ENCODE measurements around the gene PSMD3. TPM values are rescaled to one million over a fixed set of nuclear protein-coding genes. Genes with fewer than 3 reads are reported as not detected.

Gene PSMD3
- total and polyA plus RNA-seq, 2 of the 4 experiments (the other 2 are of a cell fraction): 123 to 155 TPM

DNA sequence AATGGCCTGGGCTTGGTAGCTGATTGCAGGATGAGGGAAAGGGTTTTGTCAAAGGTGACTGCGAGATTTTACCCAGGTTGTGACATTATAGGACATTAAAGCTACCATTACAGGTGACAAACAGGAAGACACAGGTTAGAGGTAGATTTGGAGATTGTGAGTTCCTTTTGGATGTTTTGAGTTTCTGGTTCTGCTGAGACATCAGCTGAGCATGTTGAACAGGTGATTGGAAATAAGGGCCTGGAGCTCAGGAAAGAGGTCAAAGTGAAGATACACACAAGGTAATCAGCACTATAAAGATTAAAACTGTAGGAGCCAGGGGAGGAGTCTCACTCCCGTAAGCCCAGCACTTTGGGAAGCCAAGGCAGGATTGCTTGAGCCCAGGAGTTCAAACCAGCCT lies 11.8 kb upstream of the PSMD3 start:
- DNase-seq (no peak), ATAC-seq (ENCODE audit: low read depth) (no peak)
- peaks cover 59% of the 10 kb centered on the region for H3K27me3 ChIP-seq (ENCODE audit: control insufficient read depth, insufficient read depth, low read length)
- no peak overlapping the region for H3K18ac ChIP-seq (ENCODE audit: low read depth, low read length)
- H3K36me3 ChIP-seq (ENCODE audit: control insufficient read depth, insufficient read depth, low read length): no peaks in the 10 kb centered on the region
- no peak overlapping the region for H2BK15ac ChIP-seq (ENCODE audit: low read depth, low read length)
- no peak overlapping the region for H3K27ac ChIP-seq (ENCODE audit: insufficient read depth, low read length)
- no peak overlapping the region for H3K4me2 ChIP-seq (ENCODE audit: low read depth, low read length)
- H2BK120ac ChIP-seq (ENCODE audit: low read depth, low read length): no peak overlapping the region
- no peak overlapping the region for H2BK5ac ChIP-seq (ENCODE audit: low read depth, low read length, poor library complexity, severe bottlenecking)
- no peak overlapping the region for H2BK20ac ChIP-seq (ENCODE audit: low read depth, low read length)
- no peaks in the 10 kb centered on the region for H3K9me1 ChIP-seq (ENCODE audit: insufficient read depth, low read length)
- H3K14ac ChIP-seq (replicated peaks; ENCODE audit: low read depth, low read length): no peak overlapping the region
- H3K4ac ChIP-seq (ENCODE audit: low read depth, low read length): no peak overlapping the region
- no peak overlapping the region for H2AFZ ChIP-seq (replicated peaks; ENCODE audit: low read length, poor library complexity)
- peak overlapping the region; percentile 43; the same call in 1 of the 2 replicates for H3K23ac ChIP-seq (ENCODE audit: low read depth, low read length)
- TF ChIP-seq, protein P1, sequence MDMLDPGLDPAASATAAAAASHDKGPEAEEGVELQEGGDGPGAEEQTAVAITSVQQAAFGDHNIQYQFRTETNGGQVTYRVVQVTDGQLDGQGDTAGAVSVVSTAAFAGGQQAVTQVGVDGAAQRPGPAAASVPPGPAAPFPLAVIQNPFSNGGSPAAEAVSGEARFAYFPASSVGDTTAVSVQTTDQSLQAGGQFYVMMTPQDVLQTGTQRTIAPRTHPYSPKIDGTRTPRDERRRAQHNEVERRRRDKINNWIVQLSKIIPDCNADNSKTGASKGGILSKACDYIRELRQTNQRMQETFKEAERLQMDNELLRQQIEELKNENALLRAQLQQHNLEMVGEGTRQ (IDR thresholded peaks at IDR 0.05; ENCODE audit: low read depth, low read length): no peak
- TF ChIP-seq RFX5 (IDR thresholded peaks at IDR 0.05; ENCODE audit: low read depth, low read length): no peak
- TF ChIP-seq MXI1 (IDR thresholded peaks at IDR 0.05; ENCODE audit: borderline replicate concordance, low read depth, low read length): no peak
- no peak for TF ChIP-seq MAFK (IDR thresholded peaks at IDR 0.05; ENCODE audit: low read depth, low read length)
- TF ChIP-seq, protein P2, sequence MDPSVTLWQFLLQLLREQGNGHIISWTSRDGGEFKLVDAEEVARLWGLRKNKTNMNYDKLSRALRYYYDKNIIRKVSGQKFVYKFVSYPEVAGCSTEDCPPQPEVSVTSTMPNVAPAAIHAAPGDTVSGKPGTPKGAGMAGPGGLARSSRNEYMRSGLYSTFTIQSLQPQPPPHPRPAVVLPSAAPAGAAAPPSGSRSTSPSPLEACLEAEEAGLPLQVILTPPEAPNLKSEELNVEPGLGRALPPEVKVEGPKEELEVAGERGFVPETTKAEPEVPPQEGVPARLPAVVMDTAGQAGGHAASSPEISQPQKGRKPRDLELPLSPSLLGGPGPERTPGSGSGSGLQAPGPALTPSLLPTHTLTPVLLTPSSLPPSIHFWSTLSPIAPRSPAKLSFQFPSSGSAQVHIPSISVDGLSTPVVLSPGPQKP (IDR thresholded peaks at IDR 0.05; ENCODE audit: borderline replicate concordance, low read depth, low read length): no peak
- TF ChIP-seq RCOR1 (IDR thresholded peaks at IDR 0.05; ENCODE audit: insufficient replicate concordance, low read length): no peak
- TF ChIP-seq RAD21 (IDR thresholded peaks at IDR 0.05; ENCODE audit: low read length): no peak
- TF ChIP-seq BHLHE40 (IDR thresholded peaks at IDR 0.05; ENCODE audit: low read depth, low read length): no peak
- TF ChIP-seq, protein P3, sequence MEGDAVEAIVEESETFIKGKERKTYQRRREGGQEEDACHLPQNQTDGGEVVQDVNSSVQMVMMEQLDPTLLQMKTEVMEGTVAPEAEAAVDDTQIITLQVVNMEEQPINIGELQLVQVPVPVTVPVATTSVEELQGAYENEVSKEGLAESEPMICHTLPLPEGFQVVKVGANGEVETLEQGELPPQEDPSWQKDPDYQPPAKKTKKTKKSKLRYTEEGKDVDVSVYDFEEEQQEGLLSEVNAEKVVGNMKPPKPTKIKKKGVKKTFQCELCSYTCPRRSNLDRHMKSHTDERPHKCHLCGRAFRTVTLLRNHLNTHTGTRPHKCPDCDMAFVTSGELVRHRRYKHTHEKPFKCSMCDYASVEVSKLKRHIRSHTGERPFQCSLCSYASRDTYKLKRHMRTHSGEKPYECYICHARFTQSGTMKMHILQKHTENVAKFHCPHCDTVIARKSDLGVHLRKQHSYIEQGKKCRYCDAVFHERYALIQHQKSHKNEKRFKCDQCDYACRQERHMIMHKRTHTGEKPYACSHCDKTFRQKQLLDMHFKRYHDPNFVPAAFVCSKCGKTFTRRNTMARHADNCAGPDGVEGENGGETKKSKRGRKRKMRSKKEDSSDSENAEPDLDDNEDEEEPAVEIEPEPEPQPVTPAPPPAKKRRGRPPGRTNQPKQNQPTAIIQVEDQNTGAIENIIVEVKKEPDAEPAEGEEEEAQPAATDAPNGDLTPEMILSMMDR (conservative IDR thresholded peaks at IDR 0.05; ENCODE audit: low read depth, low read length): no peak
- TF ChIP-seq SMC3 (IDR thresholded peaks at IDR 0.05; ENCODE audit: low read depth, low read length): no peak
- TF ChIP-seq CHD1 (IDR thresholded peaks at IDR 0.05; ENCODE audit: low read depth, low read length): no peak
- no peak for TF ChIP-seq MAZ (IDR thresholded peaks at IDR 0.05; ENCODE audit: borderline replicate concordance, low read depth, low read length)
- TF ChIP-seq NFE2L2 (IDR thresholded peaks at IDR 0.05; ENCODE audit: low read depth, low read length): no peak
- no peak for TF ChIP-seq CEBPB (IDR thresholded peaks at IDR 0.05; ENCODE audit: low read depth, low read length)
- no peak for TF ChIP-seq POLR2A (IDR thresholded peaks at IDR 0.05; ENCODE audit: low read depth, low read length)
- no peak for TF ChIP-seq FOS (IDR thresholded peaks at IDR 0.05; ENCODE audit: low read depth, low read length)
- no peak overlapping the region for H2AK5ac ChIP-seq (ENCODE audit: low read depth, low read length)
- no peak overlapping the region for H4K8ac ChIP-seq (ENCODE audit: low read depth in 2 of 2, low read length in 2 of 2)
- H3K9me3 ChIP-seq (ENCODE audit: control insufficient read depth, insufficient read depth, low read length): no peaks in the 10 kb centered on the region
- H3K56ac ChIP-seq (ENCODE audit: extremely low read depth, insufficient read depth, low read length): no peak overlapping the region
- H3K4me1 ChIP-seq (ENCODE audit: control insufficient read depth, insufficient read depth, low read length): no peaks in the 10 kb centered on the region
- H4K20me1 ChIP-seq (ENCODE audit: insufficient read depth, low read length): no peaks in the 10 kb centered on the region
- ChIA-PET POLR2A (ENCODE audit: unreplicated experiment) (no interaction called here), CTCF (interaction anchor here (0.7 to 1.2 kb wide), 2 partner anchors 9 to 10 kb away, joined by 3 read pairs; no protein-coding TSS in a partner anchor)
- H3K4me3 ChIP-seq (ENCODE audit: insufficient read depth, low read depth, low read length): no peak overlapping the region
- H4K91ac ChIP-seq (ENCODE audit: insufficient read depth, low read depth, low read length): no peak overlapping the region
- dilution Hi-C loops (cut with HindIII; ENCODE audit: low sequenced_read_pairs, unreplicated experiment) (no loop called here), intact Hi-C loops (cut with micrococcal nuclease) (no loop called here), in situ Hi-C loops (cut with MboI; ENCODE audit: low sequenced_read_pairs) (no loop called here)
- no peak overlapping the region for H4K5ac ChIP-seq (ENCODE audit: low read depth, low read length)
- WGBS, 2 experiments (ENCODE audit: extremely low coverage in 2 of 2, insufficient read length in 1 of 2): 80% methylated on average over 1 of the region's 2 CpGs; no CpG with 5 or more reads in 1 of the 2 experiments
- no peak overlapping the region for H2AK9ac ChIP-seq (replicated peaks; ENCODE audit: low read depth, low read length, poor library complexity)
- no TSS peak for BruUV-seq (replicated peaks)
- no peak overlapping the region for H3K9ac ChIP-seq (ENCODE audit: low read depth, low read length)
- no peaks in the 10 kb centered on the region for H3K79me1 ChIP-seq (ENCODE audit: low read depth in 1 of 2, low read length in 2 of 2)
